Measurements from ENCODE around the gene CD302. TPM values are rescaled to one million over a fixed set of nuclear protein-coding genes. Genes with fewer than 3 reads are reported as not detected.

Gene CD302
- polyA plus RNA-seq, 1 experiment = 17.6 TPM

GRCh38 chr2:159774370-159774990 lies 23.5 kb downstream of the CD302 start:
- Histone ChIP-seq H3K27ac (ENCODE audit: low read depth, low read length) (no peak overlapping the region), H3K4me3 (ENCODE audit: low read depth, low read length) (no peak overlapping the region), H3K9me3 (ENCODE audit: control insufficient read depth, insufficient read depth, low read length) (no peaks in the 10 kb centered on the region), H3K27me3 (ENCODE audit: control insufficient read depth, insufficient read depth, low read length) (no peaks in the 10 kb centered on the region)
- CTCF ChIA-PET = interaction anchor here (1.0 kb wide), 1 partner anchor 1289 kb away, joined by 3 read pairs; no protein-coding TSS in a partner anchor
- POLR2A ChIA-PET = no interaction called here
- no peak for TF ChIP-seq CTCF (IDR thresholded peaks at IDR 0.05; ENCODE audit: low read depth, low read length)
- DNase-seq (ENCODE audit: low read depth, low spot score) = no peak

DNA sequence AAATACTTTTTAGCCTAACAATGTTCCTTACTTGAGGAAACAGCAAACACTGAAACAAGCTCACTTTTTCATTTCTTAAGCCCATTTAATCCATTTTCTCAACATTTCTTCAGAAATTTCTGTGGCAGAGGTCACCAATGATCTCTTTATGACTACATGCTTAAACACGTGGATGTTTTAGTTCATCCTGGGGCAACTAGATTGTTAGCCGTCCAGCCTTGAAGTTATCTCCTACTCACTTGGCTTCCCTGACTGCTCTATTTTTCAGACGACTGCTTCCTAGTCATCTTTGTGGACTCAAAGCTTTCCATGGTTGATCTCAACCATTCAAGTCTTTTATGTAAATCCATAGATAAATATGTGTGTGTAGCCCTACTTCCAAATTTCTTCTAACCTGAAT lies 24.1 kb downstream of the CD302 start:
- H3K27me3 ChIP-seq (ENCODE audit: control insufficient read depth, insufficient read depth, low read length) = no peaks in the 10 kb centered on the region
- TF ChIP-seq CTCF (IDR thresholded peaks at IDR 0.05; ENCODE audit: low read depth, low read length) = no peak
- ChIA-PET CTCF (interaction anchor here (1.0 kb wide), 1 partner anchor 1290 kb away, joined by 3 read pairs; no protein-coding TSS in a partner anchor), POLR2A (no interaction called here)
- no peak for DNase-seq (ENCODE audit: low read depth, low spot score)
- no peaks in the 10 kb centered on the region for H3K9me3 ChIP-seq (ENCODE audit: control insufficient read depth, insufficient read depth, low read length)
- H3K4me3 ChIP-seq (ENCODE audit: low read depth, low read length) = no peak overlapping the region
- no peak overlapping the region for H3K27ac ChIP-seq (ENCODE audit: low read depth, low read length)

GRCh38 chr2:159773426-159773825 lies 24.6 kb downstream of the CD302 start:
- ChIA-PET POLR2A (no interaction called here), CTCF (interaction anchor here (1.0 kb wide), 1 partner anchor 1291 kb away, joined by 3 read pairs; no protein-coding TSS in a partner anchor)
- DNase-seq (ENCODE audit: low read depth, low spot score) = no peak
- no peaks in the 10 kb centered on the region for H3K9me3 ChIP-seq (ENCODE audit: control insufficient read depth, insufficient read depth, low read length)
- H3K27ac ChIP-seq (ENCODE audit: low read depth, low read length) = no peak overlapping the region
- TF ChIP-seq CTCF (IDR thresholded peaks at IDR 0.05; ENCODE audit: low read depth, low read length) = no peak
- H3K4me3 ChIP-seq (ENCODE audit: low read depth, low read length) = no peak overlapping the region
- H3K27me3 ChIP-seq (ENCODE audit: control insufficient read depth, insufficient read depth, low read length) = no peaks in the 10 kb centered on the region

DNA sequence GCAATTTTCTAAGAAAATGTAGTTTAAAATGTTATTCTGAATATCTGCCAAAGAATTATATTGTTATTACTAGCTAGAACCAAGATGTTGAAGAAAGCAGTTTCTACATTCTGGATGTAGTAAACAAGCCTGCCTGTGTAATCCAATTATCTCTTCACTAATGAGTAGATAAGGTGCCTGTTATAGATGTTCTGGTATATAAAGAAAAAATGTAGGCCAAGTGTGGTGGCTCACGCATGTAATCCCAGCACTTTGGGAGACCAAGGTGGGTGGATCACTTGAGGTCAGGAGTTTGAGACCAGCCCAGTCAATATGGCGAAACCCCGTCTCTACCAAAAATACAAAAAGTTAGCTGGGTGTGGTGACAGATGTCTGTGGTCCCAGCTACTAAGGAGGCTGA lies 28.9 kb downstream of the CD302 start:
- DNase-seq (ENCODE audit: low read depth, low spot score) = no peak
- ChIA-PET CTCF (no interaction called here), POLR2A (interaction anchor here (0.6 kb wide), 1 partner anchor 12 kb away, joined by 3 read pairs; no protein-coding TSS in a partner anchor)
- Histone ChIP-seq H3K4me3 (ENCODE audit: low read depth, low read length) (no peak overlapping the region), H3K27ac (ENCODE audit: low read depth, low read length) (no peak overlapping the region), H3K27me3 (ENCODE audit: control insufficient read depth, insufficient read depth, low read length) (no peaks in the 10 kb centered on the region), H3K9me3 (ENCODE audit: control insufficient read depth, insufficient read depth, low read length) (no peaks in the 10 kb centered on the region)
- no peak for TF ChIP-seq CTCF (IDR thresholded peaks at IDR 0.05; ENCODE audit: low read depth, low read length)

DNA sequence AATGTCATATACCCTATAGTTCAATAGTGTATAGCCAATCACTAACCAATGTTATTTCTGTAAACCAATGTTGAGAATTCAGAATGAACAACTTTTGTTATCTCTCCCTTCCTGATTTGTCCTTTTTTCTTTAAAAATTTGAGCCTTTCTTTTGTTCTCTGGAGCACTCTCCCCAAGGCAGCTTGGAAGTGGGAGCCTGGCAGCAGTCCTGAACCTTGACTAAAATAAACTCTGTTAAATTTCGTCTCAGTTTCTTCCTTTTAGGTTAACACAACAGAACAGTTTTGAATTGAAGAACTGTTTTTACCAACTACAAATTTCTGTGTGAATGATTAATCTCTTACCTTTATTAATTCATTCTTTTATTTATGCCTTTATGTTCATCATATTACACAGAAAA lies 35.9 kb downstream of the CD302 start:
- Histone ChIP-seq H3K27me3 (ENCODE audit: control insufficient read depth, insufficient read depth, low read length) (no peaks in the 10 kb centered on the region), H3K27ac (ENCODE audit: low read depth, low read length) (no peak overlapping the region), H3K4me3 (ENCODE audit: low read depth, low read length) (no peak overlapping the region), H3K9me3 (ENCODE audit: control insufficient read depth, insufficient read depth, low read length) (no peaks in the 10 kb centered on the region)
- ChIA-PET CTCF (interaction anchor here (1.1 kb wide), 1 partner anchor 8 kb away, joined by 3 read pairs; no protein-coding TSS in a partner anchor), POLR2A (no interaction called here)
- DNase-seq (ENCODE audit: low read depth, low spot score) = no peak
- TF ChIP-seq CTCF (IDR thresholded peaks at IDR 0.05; ENCODE audit: low read depth, low read length) = no peak

Data from AG04450 (cell line).